HG03045 (cell line): ENCODE measurements around the gene CCNB1.
"Not testable (repeated sequence)": the region's sequence is repeated elsewhere in the genome, so short reads cannot be mapped to it uniquely, and the experiment has no call there.

Experiments used
- ATAC-seq: cut with Tn5 transposase; IDR thresholded peaks from one replicate; pipeline ENCODE4 v1.9.1; 2021; ENCODE audit warnings: mild to moderate bottlenecking, moderate library complexity; ENCODE audit not compliant: unreplicated experiment

Gene CCNB1

GRCh38 chr5:69181659-69182293 lies 14.8 kb downstream of the CCNB1 start:
- not testable (repeated sequence) for ATAC-seq

- ATAC-seq = no peak
These were observed 17.7 kb downstream of the CCNB1 start for GRCh38 chr5:69184621-69185020.

- ATAC-seq = no peak
These were observed 20.4 kb downstream of the CCNB1 start for GRCh38 chr5:69187342-69187741.

GRCh38 chr5:69188811-69189161 lies 21.8 kb downstream of the CCNB1 start:
- no peak for ATAC-seq

- ATAC-seq = peak; percentile 93
These were observed 22.5 kb downstream of the CCNB1 start, which contains the start of gene CENPH for GRCh38 chr5:69189162-69190086. Gene CENPH (plus strand): TSS chr5:69189583. CDS start chr5:69189635, 52 bp downstream.

- ATAC-seq = no peak
These were observed 35.5 kb downstream of the CCNB1 start for GRCh38 chr5:69202497-69202896.

- no peak for ATAC-seq
These were observed 39.7 kb downstream of the CCNB1 start for GRCh38 chr5:69206528-69207190.

GRCh38 chr5:69209602-69210001 lies 42.7 kb downstream of the CCNB1 start:
- ATAC-seq = no peak

GRCh38 chr5:69211200-69211599 lies 44.2 kb downstream of the CCNB1 start:
- no peak for ATAC-seq

GRCh38 chr5:69212022-69212421 lies 45.1 kb downstream of the CCNB1 start:
- no peak for ATAC-seq

- no peak for ATAC-seq
These were observed 46.7 kb downstream of the CCNB1 start for GRCh38 chr5:69213513-69214215.

- ATAC-seq = no peak
These were observed 50.2 kb downstream of the CCNB1 start for GRCh38 chr5:69217151-69217511.

- peak; percentile 95 for ATAC-seq
These were observed 50.9 kb downstream of the CCNB1 start for GRCh38 chr5:69217548-69218526.

- ATAC-seq = no peak
These were observed 53.0 kb downstream of the CCNB1 start for GRCh38 chr5:69219939-69220338.

- ATAC-seq = not testable (repeated sequence)
These were observed 53.4 kb downstream of the CCNB1 start for GRCh38 chr5:69220371-69220770.

GRCh38 chr5:69220833-69221232 lies 53.9 kb downstream of the CCNB1 start:
- not testable (repeated sequence) for ATAC-seq

- ATAC-seq = no peak
These were observed 57.6 kb downstream of the CCNB1 start for GRCh38 chr5:69224520-69224919.

GRCh38 chr5:69225860-69226259 lies 58.9 kb downstream of the CCNB1 start:
- no peak for ATAC-seq
